Sigmoid colon (tissue), 7 donors: ENCODE measurements around the gene KCNAB1. TPM values are rescaled to one million over a fixed set of nuclear protein-coding genes. Genes with fewer than 3 reads are reported as not detected.

ENCODE experiments used
- DNase-seq: peaks from one replicate; pipeline ENCODE4 v3.0.0-alpha.2; 2019
- H3K27ac ChIP-seq, 4 donors: fragments of 200-600 bp; sonication (generic); one replicate each; pipeline ENCODE4 v1.5.1; 2016 to 2019; ENCODE audit warnings: mild to moderate bottlenecking in 1 of 4
- H3K27me3 ChIP-seq, 3 donors: fragments of 200-600 bp; sonication (generic); one replicate each; pipeline ENCODE4 v1.5.1; 2019; ENCODE audit warnings: mild to moderate bottlenecking in 1 of 3
- H3K36me3 ChIP-seq, 4 donors: fragments of 200-600 bp; sonication (generic); one replicate each; pipeline ENCODE4 v1.5.1; 2016 to 2019
- H3K4me1 ChIP-seq, 4 donors: fragments of 200-600 bp; sonication (generic); one replicate each; pipeline ENCODE4 v1.5.1; 2017 to 2019
- H3K4me3 ChIP-seq, 4 donors: fragments of 200-600 bp; sonication (generic); one replicate each; pipeline ENCODE4 v1.5.1; 2017 to 2019; ENCODE audit warnings: mild to moderate bottlenecking in 2 of 4, moderate library complexity in 1 of 4
- H3K9me3 ChIP-seq, 4 donors: fragments of 200-600 bp in 3 of 4; sonication (generic) in 3 of 4; one replicate each; pipeline versions ENCODE4 v1.5.1 to v1.6.1; 2013 to 2019
- CTCF ChIP-seq, 4 experiments: fragments of 450-650 bp in 3 of 4; fragments of 200-600 bp in 1 of 4; IDR thresholded peaks; one replicate each; pipeline ENCODE4 v1.5.1; 2016 to 2019; ENCODE audit warnings: antibody characterized with exemption in 4 of 4, mild to moderate bottlenecking in 3 of 4, moderate library complexity in 2 of 4
- EP300 ChIP-seq, 4 donors: sonication (generic); formaldehyde crosslinking; IDR thresholded peaks; one replicate each; pipeline ENCODE4 v1.6.1; 2017; ENCODE audit warnings: antibody characterized with exemption in 4 of 4
- POLR2A ChIP-seq, 2 donors: fragments of 450-650 bp; IDR thresholded peaks; one replicate each; pipeline ENCODE4 v1.6.1; 2016; ENCODE audit warnings: antibody characterized with exemption in 2 of 2, mild to moderate bottlenecking in 2 of 2, moderate library complexity in 2 of 2
- POLR2AphosphoS5 ChIP-seq, 4 donors: sonication (generic); formaldehyde crosslinking; IDR thresholded peaks; one replicate each; pipeline ENCODE4 v1.6.1; 2017; ENCODE audit warnings: antibody characterized with exemption in 4 of 4
- WGBS, 2 donors: extraction: QIAGEN DNeasy Blood & Tissue Kit; methylation state at CpG; one replicate each; pipeline ENCODE4 v1.1.7; 2013; 5-methylcytosine and 5-hydroxymethylcytosine counted together
- intact Hi-C: fragments of 100-400 bp; cut with DNase I; formaldehyde crosslinking; loops from one replicate; pipeline ENCODE4 v1.15.1; 2023
- polyA plus RNA-seq, 3 donors: library from polyadenylated mRNA; stranded (reverse); fragments of 200-250 nt; gene quantifications; one replicate each; pipeline ENCODE4 v1.2.3, GENCODE V29; 2013
- total RNA-seq, 4 donors: library from RNA; depleted of rRNA; stranded (reverse); fragments of >200 nt; gene quantifications; one replicate each; pipeline ENCODE4 v1.1.0, GENCODE V29; 2016
- donor health status: healthy with polysubstance abuse.
- donor health status: Bipolar disorder and iron deficiency.
- donor health status: healthy.

Gene KCNAB1
- total and polyA plus RNA-seq, 7 donors: 1.2 to 5.0 (median 4.3) TPM; not detected in 2

DNA sequence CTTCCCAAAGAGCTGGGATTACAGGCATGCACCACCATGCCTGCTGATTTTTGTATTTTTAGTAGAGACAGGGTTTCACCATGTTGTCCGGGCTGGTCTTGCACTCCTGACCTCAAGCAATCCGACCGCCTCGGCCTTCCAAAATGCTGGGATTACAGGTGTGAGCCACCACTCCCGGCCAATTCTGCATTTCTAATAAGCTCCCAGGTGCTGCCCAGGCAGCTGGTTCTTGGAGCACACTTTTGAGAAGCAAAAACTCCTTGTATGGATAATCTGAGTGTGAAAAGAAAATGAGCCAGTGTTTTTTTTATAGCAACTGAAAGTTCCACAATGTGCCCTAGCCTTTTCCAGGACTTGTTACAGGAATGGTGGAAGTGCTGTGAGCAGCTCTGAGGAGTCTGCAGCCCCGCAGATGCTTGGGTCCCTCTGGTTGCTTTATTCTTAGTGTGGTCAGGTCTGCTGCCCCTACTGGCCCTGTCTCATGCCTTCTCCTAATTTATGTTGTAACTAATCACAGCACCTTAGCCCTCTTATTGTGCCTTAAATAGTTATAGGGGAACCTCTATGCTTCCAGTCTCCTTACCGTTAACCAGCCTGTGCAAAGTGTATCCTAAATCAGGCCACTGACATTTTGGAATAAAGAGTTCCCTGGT, 13.5 kb upstream of the KCNAB1 start:
- Histone ChIP-seq H3K27ac (no peak overlapping the region), H3K4me3 (no peak overlapping the region), H3K36me3 (no peaks in the 10 kb centered on the region), H3K4me1 (peaks cover 0 to 10% (median 7%) of the 10 kb centered on the region in 4 donors), H3K9me3 (no peaks in the 10 kb centered on the region), H3K27me3 (no peaks in the 10 kb centered on the region)
- DNase-seq: no peak
- intact Hi-C loops: no loop called here
- 84 to 88% methylated on average over 7 of the region's 7 CpGs for WGBS, 2 donors
- TF ChIP-seq EP300 (IDR thresholded peaks at IDR 0.05): no peak
- TF ChIP-seq CTCF (IDR thresholded peaks at IDR 0.05): no peak
- no peak for TF ChIP-seq POLR2A (IDR thresholded peaks at IDR 0.05)
- TF ChIP-seq POLR2AphosphoS5 (IDR thresholded peaks at IDR 0.05): no peak

GRCh38 chr3:156107504-156107903, 12.9 kb upstream of the KCNAB1 start:
- Histone ChIP-seq H3K4me1 (peaks cover 0 to 9% (median 7%) of the 10 kb centered on the region in 4 donors), H3K27me3 (no peaks in the 10 kb centered on the region), H3K36me3 (no peaks in the 10 kb centered on the region), H3K4me3 (no peak overlapping the region), H3K9me3 (no peaks in the 10 kb centered on the region), H3K27ac (no peak overlapping the region)
- 84 to 87% methylated on average over 5 of the region's 5 CpGs for WGBS, 2 donors
- intact Hi-C loops: no loop called here
- TF ChIP-seq EP300 (IDR thresholded peaks at IDR 0.05): no peak
- TF ChIP-seq CTCF (IDR thresholded peaks at IDR 0.05): no peak
- TF ChIP-seq POLR2A (IDR thresholded peaks at IDR 0.05): no peak
- no peak for TF ChIP-seq POLR2AphosphoS5 (IDR thresholded peaks at IDR 0.05)
- DNase-seq: no peak

DNA sequence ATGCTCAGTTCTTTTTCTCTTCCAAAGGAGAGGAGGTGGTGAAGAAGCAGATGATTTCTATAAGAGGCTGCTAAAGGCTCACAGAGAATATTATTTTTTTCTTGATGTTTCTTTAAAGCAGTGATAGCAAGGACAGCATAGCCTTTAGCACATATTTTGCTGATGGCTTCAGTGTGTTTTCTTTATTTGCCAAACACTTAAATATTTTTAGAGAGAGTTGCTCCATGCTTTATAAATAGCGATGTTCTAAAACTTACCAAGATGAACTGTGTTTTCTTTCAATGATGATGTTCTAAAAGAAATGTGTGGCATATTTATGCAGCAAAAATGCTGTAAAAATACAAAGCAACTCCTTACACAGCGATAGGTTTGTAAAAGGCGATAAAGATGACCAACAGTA, 11.8 kb upstream of the KCNAB1 start:
- Histone ChIP-seq H3K27me3 (no peaks in the 10 kb centered on the region), H3K4me1 (peaks cover 0 to 9% (median 5%) of the 10 kb centered on the region in 4 donors), H3K27ac (peak overlapping the region in 1 of 4 donors; percentile 5), H3K4me3 (no peak overlapping the region), H3K36me3 (no peaks in the 10 kb centered on the region), H3K9me3 (no peaks in the 10 kb centered on the region)
- no peak for DNase-seq
- WGBS, 2 donors: 90% methylated on average over 3 of the region's 3 CpGs
- no peak for TF ChIP-seq POLR2A (IDR thresholded peaks at IDR 0.05)
- TF ChIP-seq CTCF (IDR thresholded peaks at IDR 0.05): no peak
- TF ChIP-seq POLR2AphosphoS5 (IDR thresholded peaks at IDR 0.05): no peak
- no peak for TF ChIP-seq EP300 (IDR thresholded peaks at IDR 0.05)
- intact Hi-C loops: no loop called here

DNA sequence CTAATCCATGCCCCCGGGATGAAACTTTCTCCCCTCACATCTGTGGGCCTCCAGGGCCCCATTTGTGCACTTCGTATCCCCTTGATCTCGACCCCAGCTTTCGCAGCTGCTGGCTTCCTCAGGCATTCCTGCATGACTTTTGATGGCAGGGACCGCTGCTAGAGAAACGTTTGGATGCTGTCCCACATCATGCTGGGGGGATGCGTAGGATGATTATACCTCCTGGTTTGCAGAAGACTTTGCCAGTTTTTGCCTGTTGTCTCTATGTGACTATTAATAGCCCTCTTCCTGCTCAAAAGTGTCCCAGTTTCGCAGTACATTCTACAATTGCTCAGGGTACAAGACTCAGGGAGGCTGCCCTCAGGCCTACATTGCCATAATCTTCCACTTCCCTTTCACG, 10.4 kb upstream of the KCNAB1 start:
- Histone ChIP-seq H3K36me3 (no peaks in the 10 kb centered on the region), H3K27ac (peak overlapping the region in 1 of 4 donors; percentile 35), H3K4me3 (no peak overlapping the region), H3K9me3 (no peaks in the 10 kb centered on the region), H3K4me1 (peaks cover 0 to 9% (median 5%) of the 10 kb centered on the region in 4 donors), H3K27me3 (no peaks in the 10 kb centered on the region)
- DNase-seq: no peak
- WGBS, 2 donors: 85 to 87% methylated on average over 9 of the region's 9 CpGs
- TF ChIP-seq EP300 (IDR thresholded peaks at IDR 0.05) (no peak), CTCF (IDR thresholded peaks at IDR 0.05) (no peak), POLR2AphosphoS5 (IDR thresholded peaks at IDR 0.05) (no peak), POLR2A (IDR thresholded peaks at IDR 0.05) (no peak)
- intact Hi-C loops: no loop called here

DNA sequence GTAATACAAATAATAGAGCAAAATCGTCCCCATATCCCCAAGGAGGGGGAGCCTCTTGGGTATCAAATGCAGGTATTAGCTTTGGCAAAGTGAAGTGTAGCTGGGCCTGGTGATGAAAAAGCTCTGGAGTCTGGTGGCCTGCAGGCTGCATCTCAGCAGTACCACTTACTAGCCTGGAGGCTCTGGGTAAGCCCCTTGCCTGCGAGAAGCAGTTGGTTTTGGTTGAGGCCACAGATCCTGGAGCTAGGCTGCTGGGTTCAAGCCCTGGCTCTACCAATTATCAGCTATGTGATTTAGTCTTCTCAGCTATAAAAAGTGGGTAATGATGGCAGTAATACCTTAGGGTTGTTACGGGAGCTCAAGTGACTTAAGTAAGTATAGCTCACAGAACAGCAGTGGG, 6.1 kb downstream of the KCNAB1 start:
- Histone ChIP-seq H3K36me3 (no peaks in the 10 kb centered on the region), H3K4me3 (no peak overlapping the region), H3K27me3 (no peaks in the 10 kb centered on the region), H3K4me1 (no peaks in the 10 kb centered on the region), H3K27ac (no peak overlapping the region), H3K9me3 (no peaks in the 10 kb centered on the region)
- DNase-seq: no peak
- intact Hi-C loops: no loop called here
- 53 to 68% methylated on average over 3 of the region's 3 CpGs for WGBS, 2 donors
- TF ChIP-seq EP300 (IDR thresholded peaks at IDR 0.05): no peak
- no peak for TF ChIP-seq CTCF (IDR thresholded peaks at IDR 0.05)
- no peak for TF ChIP-seq POLR2AphosphoS5 (IDR thresholded peaks at IDR 0.05)
- TF ChIP-seq POLR2A (IDR thresholded peaks at IDR 0.05): no peak
